ENCODE results near the gene BGN.

BGN gene

GRCh38 chrX:153457827-153458466 is 36.8 kb upstream of the BGN start:
- Histone ChIP-seq H3K9me3 (ENCODE audit: control insufficient read depth, low read length) (no peaks in the 10 kb centered on the region), H3K14ac (ENCODE audit: low read length in 2 of 2) (no peak overlapping the region), H3K27me3 (ENCODE audit: control insufficient read depth in 1 of 2, insufficient read depth in 1 of 2, low read length in 2 of 2) (peaks cover 0 to 12% of the 10 kb centered on the region in 2 experiments), H3K4ac (ENCODE audit: low read depth in 1 of 2, low read length in 2 of 2) (no peak overlapping the region), H3K27ac (ENCODE audit: low read length, poor library complexity, severe bottlenecking) (no peak overlapping the region), H2AK5ac (ENCODE audit: low read length, severe bottlenecking) (no peak overlapping the region), H2BK120ac (ENCODE audit: low read depth, low read length) (no peak overlapping the region), H3K4me1 (ENCODE audit: control insufficient read depth, insufficient read depth, low read depth, low read length) (peaks cover 12% of the 10 kb centered on the region), H2BK15ac (ENCODE audit: low read depth, poor library complexity, severe bottlenecking) (no peak overlapping the region), H2BK5ac (ENCODE audit: low read depth, low read length, poor library complexity, severe bottlenecking) (no peak overlapping the region), H4K91ac (ENCODE audit: low read length) (no peak overlapping the region), H3K18ac (ENCODE audit: low read depth in 1 of 2, low read length in 2 of 2) (no peak overlapping the region), H3K79me1 (replicated peaks; ENCODE audit: low read length, poor library complexity, severe bottlenecking) (peaks cover 1% of the 10 kb centered on the region), H3K4me3 (ENCODE audit: insufficient read depth in 1 of 2, low read depth in 1 of 2, low read length in 2 of 2) (no peak overlapping the region), H4K8ac (ENCODE audit: low read length) (no peak overlapping the region), H2AFZ (ENCODE audit: low read depth, low read length) (no peak overlapping the region), H3K23ac (ENCODE audit: low read length in 2 of 2) (no peak overlapping the region), H3K4me2 (ENCODE audit: low read length, poor library complexity, severe bottlenecking) (no peak overlapping the region), H2BK12ac (ENCODE audit: low read length in 2 of 2) (no peak overlapping the region), H3K36me3 (ENCODE audit: control insufficient read depth in 1 of 2, insufficient read depth in 2 of 2, low read depth in 1 of 2, low read length in 2 of 2) (peaks cover 4 to 47% of the 10 kb centered on the region in 2 experiments), H3K9ac (ENCODE audit: low read length) (no peak overlapping the region)
- WGBS, result 90% methylated on average over 12 of the region's 17 CpGs
- no peak for DNase-seq

DNA sequence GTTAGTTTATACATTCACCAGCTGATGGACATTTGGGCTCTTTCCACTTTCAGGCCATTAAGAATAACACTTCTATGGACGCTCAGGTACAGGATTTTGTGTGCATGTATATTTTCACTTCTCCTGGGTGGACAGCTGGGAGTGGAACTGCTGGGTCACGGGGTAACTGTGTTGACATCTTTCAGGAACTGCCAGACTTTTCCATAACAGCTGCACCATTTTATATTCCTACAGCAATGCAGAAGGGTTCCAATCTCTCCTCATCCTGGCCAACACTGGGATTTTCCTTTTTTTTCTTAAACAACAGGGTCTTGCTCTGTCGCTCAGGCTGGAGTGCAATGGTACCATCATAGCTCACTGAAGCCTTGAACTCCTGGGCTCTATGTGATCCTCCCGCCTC is 36.3 kb upstream of the BGN start:
- Histone ChIP-seq H3K14ac (ENCODE audit: low read length in 2 of 2) (no peak overlapping the region), H3K18ac (ENCODE audit: low read depth in 1 of 2, low read length in 2 of 2) (no peak overlapping the region), H3K4me1 (ENCODE audit: control insufficient read depth, insufficient read depth, low read depth, low read length) (peaks cover 12% of the 10 kb centered on the region), H2AFZ (ENCODE audit: low read depth, low read length) (no peak overlapping the region), H3K79me1 (replicated peaks; ENCODE audit: low read length, poor library complexity, severe bottlenecking) (peaks cover 1% of the 10 kb centered on the region), H3K36me3 (ENCODE audit: control insufficient read depth in 1 of 2, insufficient read depth in 2 of 2, low read depth in 1 of 2, low read length in 2 of 2) (peaks cover 4 to 50% of the 10 kb centered on the region in 2 experiments), H3K27me3 (ENCODE audit: control insufficient read depth in 1 of 2, insufficient read depth in 1 of 2, low read length in 2 of 2) (peaks cover 0 to 12% of the 10 kb centered on the region in 2 experiments), H2AK5ac (ENCODE audit: low read length, severe bottlenecking) (no peak overlapping the region), H2BK120ac (ENCODE audit: low read depth, low read length) (no peak overlapping the region), H3K23ac (ENCODE audit: low read length in 2 of 2) (no peak overlapping the region), H3K9me3 (ENCODE audit: control insufficient read depth, low read length) (no peaks in the 10 kb centered on the region), H2BK12ac (ENCODE audit: low read length in 2 of 2) (no peak overlapping the region), H4K91ac (ENCODE audit: low read length) (no peak overlapping the region), H3K9ac (ENCODE audit: low read length) (no peak overlapping the region), H3K4ac (ENCODE audit: low read depth in 1 of 2, low read length in 2 of 2) (no peak overlapping the region), H3K27ac (ENCODE audit: low read length, poor library complexity, severe bottlenecking) (no peak overlapping the region), H3K4me2 (ENCODE audit: low read length, poor library complexity, severe bottlenecking) (no peak overlapping the region), H4K8ac (ENCODE audit: low read length) (no peak overlapping the region), H3K4me3 (ENCODE audit: insufficient read depth in 1 of 2, low read depth in 1 of 2, low read length in 2 of 2) (no peak overlapping the region), H2BK5ac (ENCODE audit: low read depth, low read length, poor library complexity, severe bottlenecking) (no peak overlapping the region), H2BK15ac (ENCODE audit: low read depth, poor library complexity, severe bottlenecking) (no peak overlapping the region)
- 86% methylated on average over 3 of the region's 4 CpGs for WGBS
- DNase-seq, result no peak

DNA sequence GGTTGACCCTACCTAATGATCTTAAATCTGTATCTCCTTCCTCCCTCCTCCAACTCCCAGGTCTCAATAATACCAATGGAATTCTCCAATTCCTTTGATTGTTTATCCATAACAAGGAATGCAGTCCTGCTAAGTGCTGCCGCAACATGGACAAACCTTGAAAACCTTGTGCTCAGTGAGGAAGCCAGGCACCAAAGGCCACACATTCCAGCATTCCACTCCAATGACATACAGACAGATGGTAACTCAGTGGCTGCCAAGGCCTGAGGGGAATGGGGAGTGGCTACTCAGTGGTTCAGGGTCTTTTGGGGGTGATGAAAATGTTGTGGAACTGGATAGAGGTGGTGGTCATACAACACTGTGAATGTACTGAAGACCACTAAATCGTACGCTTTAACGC is 34.8 kb upstream of the BGN start:
- no peak overlapping the region for H3K9ac ChIP-seq (ENCODE audit: low read length)
- 96% methylated on average over 3 of the region's 4 CpGs for WGBS
- H3K79me1 ChIP-seq (replicated peaks; ENCODE audit: low read length, poor library complexity, severe bottlenecking), result peaks cover 1% of the 10 kb centered on the region
- no peak overlapping the region for H2BK12ac ChIP-seq (ENCODE audit: low read length in 2 of 2)
- H3K23ac ChIP-seq (ENCODE audit: low read length in 2 of 2), result no peak overlapping the region
- H2BK15ac ChIP-seq (ENCODE audit: low read depth, poor library complexity, severe bottlenecking), result no peak overlapping the region
- H3K4me1 ChIP-seq (ENCODE audit: control insufficient read depth, insufficient read depth, low read depth, low read length), result peaks cover 12% of the 10 kb centered on the region
- H2AK5ac ChIP-seq (ENCODE audit: low read length, severe bottlenecking), result no peak overlapping the region
- H3K4me3 ChIP-seq (ENCODE audit: insufficient read depth in 1 of 2, low read depth in 1 of 2, low read length in 2 of 2), result no peak overlapping the region
- no peak overlapping the region for H3K4me2 ChIP-seq (ENCODE audit: low read length, poor library complexity, severe bottlenecking)
- no peak overlapping the region for H4K8ac ChIP-seq (ENCODE audit: low read length)
- H2AFZ ChIP-seq (ENCODE audit: low read depth, low read length), result no peak overlapping the region
- H3K14ac ChIP-seq (ENCODE audit: low read length in 2 of 2), result no peak overlapping the region
- H2BK5ac ChIP-seq (ENCODE audit: low read depth, low read length, poor library complexity, severe bottlenecking), result peak overlapping the region; percentile 24
- H3K27ac ChIP-seq (ENCODE audit: low read length, poor library complexity, severe bottlenecking), result peak overlapping the region; percentile 82
- H3K9me3 ChIP-seq (ENCODE audit: control insufficient read depth, low read length), result no peaks in the 10 kb centered on the region
- DNase-seq, result peak; percentile 38
- no peak overlapping the region for H2BK120ac ChIP-seq (ENCODE audit: low read depth, low read length)
- H3K36me3 ChIP-seq (ENCODE audit: control insufficient read depth in 1 of 2, insufficient read depth in 2 of 2, low read depth in 1 of 2, low read length in 2 of 2), result peaks cover 4 to 51% of the 10 kb centered on the region in 2 experiments
- H4K91ac ChIP-seq (ENCODE audit: low read length), result no peak overlapping the region
- H3K18ac ChIP-seq (ENCODE audit: low read depth in 1 of 2, low read length in 2 of 2), result no peak overlapping the region
- peaks cover 0 to 15% of the 10 kb centered on the region in 2 experiments for H3K27me3 ChIP-seq (ENCODE audit: control insufficient read depth in 1 of 2, insufficient read depth in 1 of 2, low read length in 2 of 2)
- no peak overlapping the region for H3K4ac ChIP-seq (ENCODE audit: low read depth in 1 of 2, low read length in 2 of 2)

DNA sequence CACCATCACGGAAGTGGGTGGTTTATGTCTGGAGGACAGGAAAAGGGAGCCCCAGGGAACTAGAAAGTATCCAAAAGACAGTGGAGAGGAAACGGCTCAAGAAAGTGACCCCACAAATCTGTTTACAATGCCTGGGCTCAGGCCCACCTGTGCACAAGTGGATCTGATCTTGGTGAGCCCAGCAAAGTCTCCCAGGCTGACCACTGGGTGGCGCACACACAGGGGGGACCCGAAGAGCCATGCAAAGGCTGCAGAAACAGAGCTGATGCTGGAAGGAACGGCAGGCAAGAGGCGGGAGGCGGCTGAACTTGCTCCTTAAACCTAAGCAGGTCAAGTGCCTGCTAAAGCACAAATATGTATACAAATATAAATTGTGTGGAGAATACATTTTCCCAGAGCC is 34.0 kb upstream of the BGN start:
- no peaks in the 10 kb centered on the region for H3K9me3 ChIP-seq (ENCODE audit: control insufficient read depth, low read length)
- no peak overlapping the region for H3K4me2 ChIP-seq (ENCODE audit: low read length, poor library complexity, severe bottlenecking)
- H2BK5ac ChIP-seq (ENCODE audit: low read depth, low read length, poor library complexity, severe bottlenecking), result no peak overlapping the region
- no peak overlapping the region for H3K9ac ChIP-seq (ENCODE audit: low read length)
- H2BK12ac ChIP-seq (ENCODE audit: low read length in 2 of 2), result no peak overlapping the region
- peaks cover 14% of the 10 kb centered on the region for H3K4me1 ChIP-seq (ENCODE audit: control insufficient read depth, insufficient read depth, low read depth, low read length)
- peaks cover 1% of the 10 kb centered on the region for H3K79me1 ChIP-seq (replicated peaks; ENCODE audit: low read length, poor library complexity, severe bottlenecking)
- WGBS, result 30% methylated on average over 4 of the region's 7 CpGs
- H3K14ac ChIP-seq (ENCODE audit: low read length in 2 of 2), result no peak overlapping the region
- H3K4me3 ChIP-seq (ENCODE audit: insufficient read depth in 1 of 2, low read depth in 1 of 2, low read length in 2 of 2), result no peak overlapping the region
- H3K18ac ChIP-seq (ENCODE audit: low read depth in 1 of 2, low read length in 2 of 2), result no peak overlapping the region
- H3K27me3 ChIP-seq (ENCODE audit: control insufficient read depth in 1 of 2, insufficient read depth in 1 of 2, low read length in 2 of 2), result peaks cover 0 to 15% of the 10 kb centered on the region in 2 experiments
- H2AFZ ChIP-seq (ENCODE audit: low read depth, low read length), result no peak overlapping the region
- H2AK5ac ChIP-seq (ENCODE audit: low read length, severe bottlenecking), result no peak overlapping the region
- DNase-seq, result peak; percentile 48
- H3K36me3 ChIP-seq (ENCODE audit: control insufficient read depth in 1 of 2, insufficient read depth in 2 of 2, low read depth in 1 of 2, low read length in 2 of 2), result peaks cover 4 to 46% of the 10 kb centered on the region in 2 experiments
- no peak overlapping the region for H2BK15ac ChIP-seq (ENCODE audit: low read depth, poor library complexity, severe bottlenecking)
- no peak overlapping the region for H2BK120ac ChIP-seq (ENCODE audit: low read depth, low read length)
- H3K23ac ChIP-seq (ENCODE audit: low read length in 2 of 2), result no peak overlapping the region
- H4K8ac ChIP-seq (ENCODE audit: low read length), result no peak overlapping the region
- H3K4ac ChIP-seq (ENCODE audit: low read depth in 1 of 2, low read length in 2 of 2), result no peak overlapping the region
- H3K27ac ChIP-seq (ENCODE audit: low read length, poor library complexity, severe bottlenecking), result peak overlapping the region; percentile 73
- no peak overlapping the region for H4K91ac ChIP-seq (ENCODE audit: low read length)
